A673 (cell line): ENCODE results near the gene DUSP1. TPM values are rescaled to one million over a fixed set of nuclear protein-coding genes. Genes with fewer than 3 reads are reported as not detected.

Experiments used
- BruUV-seq: library from RNA; stranded (reverse); fragments of 400-500 nt; replicated peaks from 2 replicates; lab custom pipeline; 2021; lab: Mats Ljungman, UMichigan
- CTCF ChIA-PET: fragments of 300-600 bp; sonication (Branson Sonifier 250); formaldehyde crosslinking; loops from one replicate; lab custom pipeline; 2022; ENCODE audit warnings: antibody characterized with exemption; lab: Charles Lee
- POLR2A ChIA-PET: fragments of 300-600 bp; sonication (Branson Sonifier 250); formaldehyde crosslinking; loops from one replicate; lab custom pipeline; 2022; ENCODE audit warnings: antibody characterized with exemption; ENCODE audit not compliant: low non-redundant PET; lab: Charles Lee
- DNase-seq: peaks from one replicate; pipeline ENCODE4 v3.0.0-alpha.2; 2015; ENCODE audit warnings: low spot score
- H3K27ac ChIP-seq: fragments of 200-600 bp; sonication (generic); 2 replicates; pipeline ENCODE4 v1.5.1; 2016; ENCODE audit warnings: mixed run types, low read depth, mild to moderate bottlenecking, mixed read lengths, antibody characterized with exemption, low read length; ENCODE audit not compliant: poor library complexity, severe bottlenecking
- H3K27me3 ChIP-seq: fragments of 200-600 bp; sonication (generic); replicated peaks from 2 replicates; pipeline ENCODE4 v1.6.1; 2017; ENCODE audit warnings: mixed run types, low read depth, mild to moderate bottlenecking, mixed read lengths, antibody characterized with exemption, low read length; ENCODE audit not compliant: insufficient read depth, poor library complexity
- H3K36me3 ChIP-seq: fragments of 200-600 bp; sonication (generic); 2 replicates; pipeline ENCODE4 v1.6.1; 2016; ENCODE audit warnings: mixed run types, mild to moderate bottlenecking, mixed read lengths, antibody characterized with exemption, low read length; ENCODE audit not compliant: insufficient read depth, poor library complexity, severe bottlenecking
- H3K4me1 ChIP-seq: fragments of 200-600 bp; sonication (generic); 2 replicates; pipeline ENCODE4 v1.6.1; 2017; ENCODE audit warnings: mixed run types, mild to moderate bottlenecking, mixed read lengths, antibody characterized with exemption, low read length; ENCODE audit not compliant: insufficient read depth, poor library complexity, severe bottlenecking
- H3K4me3 ChIP-seq: fragments of 200-600 bp; sonication (generic); 2 replicates; pipeline ENCODE4 v1.5.1; 2016; ENCODE audit warnings: low read depth, mixed run types, mild to moderate bottlenecking, mixed read lengths, low read length; ENCODE audit not compliant: poor library complexity, severe bottlenecking
- H3K9me3 ChIP-seq: fragments of 200-600 bp; sonication (generic); 2 replicates; pipeline ENCODE4 v1.6.1; 2016; ENCODE audit warnings: mixed run types, low read depth, mild to moderate bottlenecking, mixed read lengths, antibody characterized with exemption, low read length; ENCODE audit not compliant: poor library complexity, severe bottlenecking
- CTCF ChIP-seq: fragments of 300-800, 200-600 bp; sonication (generic); conservative IDR thresholded peaks from 2 replicates; pipeline ENCODE4 v1.5.1; 2017; ENCODE audit warnings: low read depth, mild to moderate bottlenecking, antibody characterized with exemption, low read length, moderate library complexity, mixed read lengths
- EZH2 ChIP-seq: fragments of 200-600 bp; sonication (generic); IDR thresholded peaks from 2 replicates; pipeline ENCODE4 v1.6.1; 2017; ENCODE audit warnings: borderline replicate concordance, low read depth, mild to moderate bottlenecking, mixed read lengths, antibody characterized with exemption, low read length; ENCODE audit not compliant: poor library complexity, severe bottlenecking
- intact Hi-C: fragments of 100-400 bp; cut with micrococcal nuclease; formaldehyde crosslinking; loops from one replicate; pipeline ENCODE4 v1.10.0; 2022; ENCODE audit not compliant: unreplicated experiment
- total RNA-seq: library from RNA; stranded (reverse); gene quantifications from 2 replicates; pipeline ENCODE4 v1.2.3, GENCODE V29; 2021

DUSP1 gene
- total RNA-seq, 1 experiment from 2014 or later, result 13.1 TPM

GRCh38 chr5:172730222-172730621 lies 40.8 kb downstream of the DUSP1 start:
- H3K27me3 ChIP-seq, result no peaks in the 10 kb centered on the region
- ChIA-PET CTCF (no interaction called here), POLR2A (no interaction called here)
- no TSS peak for BruUV-seq
- no peaks in the 10 kb centered on the region for H3K4me1 ChIP-seq
- no peaks in the 10 kb centered on the region for H3K9me3 ChIP-seq
- H3K36me3 ChIP-seq, result no peaks in the 10 kb centered on the region
- no peak for TF ChIP-seq CTCF
- no peak for TF ChIP-seq EZH2
- DNase-seq, result no peak
- intact Hi-C loops, result no loop called here
- H3K4me3 ChIP-seq, result no peak overlapping the region
- H3K27ac ChIP-seq, result no peak overlapping the region

GRCh38 chr5:172729588-172729987 lies 41.4 kb downstream of the DUSP1 start:
- intact Hi-C loops, result no loop called here
- Histone ChIP-seq H3K27ac (no peak overlapping the region), H3K4me3 (no peak overlapping the region), H3K36me3 (no peaks in the 10 kb centered on the region), H3K4me1 (no peaks in the 10 kb centered on the region), H3K9me3 (no peaks in the 10 kb centered on the region), H3K27me3 (no peaks in the 10 kb centered on the region)
- no TSS peak for BruUV-seq
- no peak for DNase-seq
- ChIA-PET CTCF (no interaction called here), POLR2A (no interaction called here)
- TF ChIP-seq EZH2, result no peak
- TF ChIP-seq CTCF, result no peak

- Histone ChIP-seq H3K36me3 (no peaks in the 10 kb centered on the region), H3K4me1 (no peaks in the 10 kb centered on the region), H3K4me3 (no peak overlapping the region), H3K27ac (no peak overlapping the region), H3K27me3 (no peaks in the 10 kb centered on the region), H3K9me3 (no peaks in the 10 kb centered on the region)
- no peak for DNase-seq
- no peak for TF ChIP-seq CTCF
- no peak for TF ChIP-seq EZH2
- no TSS peak for BruUV-seq
- POLR2A ChIA-PET, result no interaction called here
- CTCF ChIA-PET, result no interaction called here
- intact Hi-C loops, result no loop called here
These were observed 42.3 kb downstream of the DUSP1 start for GRCh38 chr5:172728481-172729241.
